ENCODE measurements around the gene C16orf96.

C16orf96 gene

DNA sequence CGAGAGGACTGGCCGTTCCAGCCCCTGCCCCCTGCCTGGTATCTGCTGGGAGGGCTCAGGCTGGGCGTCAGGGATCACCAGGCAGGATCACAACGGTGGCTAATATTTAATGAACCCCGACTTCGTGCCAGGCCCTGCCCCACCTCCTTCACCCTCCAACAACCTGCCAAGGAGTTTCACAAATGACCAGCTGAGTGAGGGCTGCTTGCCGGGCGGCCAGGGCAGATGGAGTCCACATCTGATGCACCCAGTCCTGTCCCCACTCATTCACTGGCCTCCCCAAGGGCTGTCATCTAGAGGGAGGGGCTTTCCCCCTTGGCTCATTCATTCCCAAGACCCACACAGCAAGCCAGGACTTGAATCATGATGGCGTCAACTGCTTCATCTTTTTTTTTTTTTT, 41.0 kb downstream of the C16orf96 start:
- TF ChIP-seq, protein P1, sequence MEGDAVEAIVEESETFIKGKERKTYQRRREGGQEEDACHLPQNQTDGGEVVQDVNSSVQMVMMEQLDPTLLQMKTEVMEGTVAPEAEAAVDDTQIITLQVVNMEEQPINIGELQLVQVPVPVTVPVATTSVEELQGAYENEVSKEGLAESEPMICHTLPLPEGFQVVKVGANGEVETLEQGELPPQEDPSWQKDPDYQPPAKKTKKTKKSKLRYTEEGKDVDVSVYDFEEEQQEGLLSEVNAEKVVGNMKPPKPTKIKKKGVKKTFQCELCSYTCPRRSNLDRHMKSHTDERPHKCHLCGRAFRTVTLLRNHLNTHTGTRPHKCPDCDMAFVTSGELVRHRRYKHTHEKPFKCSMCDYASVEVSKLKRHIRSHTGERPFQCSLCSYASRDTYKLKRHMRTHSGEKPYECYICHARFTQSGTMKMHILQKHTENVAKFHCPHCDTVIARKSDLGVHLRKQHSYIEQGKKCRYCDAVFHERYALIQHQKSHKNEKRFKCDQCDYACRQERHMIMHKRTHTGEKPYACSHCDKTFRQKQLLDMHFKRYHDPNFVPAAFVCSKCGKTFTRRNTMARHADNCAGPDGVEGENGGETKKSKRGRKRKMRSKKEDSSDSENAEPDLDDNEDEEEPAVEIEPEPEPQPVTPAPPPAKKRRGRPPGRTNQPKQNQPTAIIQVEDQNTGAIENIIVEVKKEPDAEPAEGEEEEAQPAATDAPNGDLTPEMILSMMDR (IDR thresholded peaks at IDR 0.05; ENCODE audit: insufficient read depth, low read depth, low read length, missing control alignments): no peak
- no peak for DNase-seq (ENCODE audit: low read depth)
- no peak overlapping the region for H3K4me3 ChIP-seq (ENCODE audit: low read depth, low read length)

DNA sequence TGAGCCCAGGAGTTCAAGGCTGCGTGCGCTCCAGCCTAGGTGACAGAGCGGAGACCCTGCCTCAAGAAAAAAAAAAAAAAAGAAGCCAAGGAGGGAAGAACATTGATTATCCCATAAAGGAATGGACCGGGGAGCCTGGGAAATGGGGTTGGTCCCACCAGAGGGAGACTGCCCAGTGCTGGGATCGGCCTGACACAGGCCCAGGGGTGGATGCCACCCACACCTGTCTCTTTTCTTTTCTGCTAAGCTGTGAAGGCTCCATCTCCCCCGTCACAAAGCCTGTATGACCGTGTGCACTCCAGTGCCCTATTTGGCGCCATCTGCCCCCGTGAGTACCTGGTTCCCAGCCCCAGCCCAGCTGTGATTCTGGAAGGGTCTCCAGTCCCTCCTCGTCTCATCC, 42.9 kb downstream of the C16orf96 start:
- TF ChIP-seq, protein P1 (IDR thresholded peaks at IDR 0.05; ENCODE audit: insufficient read depth, low read depth, low read length, missing control alignments): no peak
- no peak for DNase-seq (ENCODE audit: low read depth)
- H3K4me3 ChIP-seq (ENCODE audit: low read depth, low read length): no peak overlapping the region

DNA sequence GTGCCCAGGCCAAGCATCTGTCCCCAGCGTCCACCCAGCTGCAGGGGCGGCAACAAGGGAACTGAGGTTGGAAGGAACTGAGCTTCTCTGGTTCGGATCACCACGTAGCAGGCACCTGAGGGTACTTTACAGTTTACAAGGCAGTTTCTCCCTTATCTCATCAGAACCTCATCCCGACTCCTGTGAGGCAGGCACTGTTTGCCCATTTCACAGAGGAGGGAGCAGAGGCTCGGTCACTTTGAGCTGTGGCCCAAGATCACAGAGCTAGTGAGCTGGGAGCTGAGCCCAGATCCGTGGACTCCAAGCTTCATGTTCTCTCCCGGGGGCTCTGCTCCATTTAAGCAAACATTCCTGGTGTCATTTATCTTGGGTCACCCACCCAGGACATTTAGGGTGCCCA, 43.4 kb downstream of the C16orf96 start:
- no peak overlapping the region for H3K4me3 ChIP-seq (ENCODE audit: low read depth, low read length)
- no peak for DNase-seq (ENCODE audit: low read depth)
- TF ChIP-seq, protein P1 (IDR thresholded peaks at IDR 0.05; ENCODE audit: insufficient read depth, low read depth, low read length, missing control alignments): no peak

DNA sequence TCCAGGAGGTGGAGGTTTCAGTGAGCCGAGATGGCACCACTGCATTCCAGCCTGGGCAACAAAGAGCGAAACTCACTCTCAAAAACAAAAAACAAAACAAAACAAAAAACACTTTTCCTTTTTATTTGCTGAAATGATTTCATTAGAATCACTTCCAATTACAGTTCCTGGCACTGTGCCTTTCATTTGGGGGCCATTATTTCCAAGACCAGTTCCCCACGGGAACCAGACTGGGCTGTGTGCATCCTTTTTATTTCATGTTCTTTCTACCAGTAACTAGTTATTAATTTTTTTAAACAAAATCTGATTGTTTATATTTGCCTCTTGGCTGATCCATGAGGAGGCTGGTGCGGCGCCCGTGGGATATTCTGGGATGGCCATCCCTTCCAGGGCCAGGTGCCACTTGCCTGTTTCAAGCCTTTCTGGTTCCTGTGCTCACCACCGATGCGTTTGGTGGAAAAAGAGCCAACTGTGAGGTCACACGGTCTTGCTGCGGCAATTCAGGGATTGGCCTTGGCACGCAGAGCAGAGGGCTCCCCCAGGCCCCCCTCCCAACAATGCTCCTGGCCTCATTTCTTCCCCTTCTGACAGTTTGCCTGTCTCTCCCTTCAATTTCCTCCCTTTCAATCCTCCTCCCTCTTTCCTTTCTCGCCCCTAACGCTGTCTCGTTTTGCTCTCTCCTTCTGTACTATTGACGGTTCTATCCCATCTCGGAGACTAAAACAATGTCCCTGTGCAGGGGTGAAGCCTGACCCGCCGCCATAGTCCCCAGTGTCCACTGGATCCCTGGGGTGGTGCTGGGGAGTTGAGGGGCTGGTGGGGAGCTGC, 45.1 kb downstream of the C16orf96 start:
- TF ChIP-seq, protein P1 (IDR thresholded peaks at IDR 0.05; ENCODE audit: insufficient read depth, low read depth, low read length, missing control alignments): no peak
- DNase-seq (ENCODE audit: low read depth): no peak
- H3K4me3 ChIP-seq (ENCODE audit: low read depth, low read length): no peak overlapping the region

DNA sequence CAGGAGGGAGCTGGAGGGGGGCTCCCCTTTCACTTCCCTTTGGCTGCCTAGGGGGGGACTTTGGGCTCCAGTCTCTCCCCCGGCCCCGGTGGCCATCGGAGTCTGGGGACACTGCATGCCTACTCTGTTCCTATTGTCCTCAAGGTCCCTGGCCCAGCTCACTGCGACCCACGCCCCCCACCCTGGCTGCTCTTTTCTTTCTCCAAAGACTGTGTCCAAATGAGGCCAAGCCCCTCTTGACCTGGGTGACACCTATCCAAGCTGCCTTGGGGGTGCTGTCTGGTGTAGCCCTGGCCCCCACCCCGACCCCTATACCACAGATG, 45.7 kb downstream of the C16orf96 start:
- TF ChIP-seq, protein P1 (IDR thresholded peaks at IDR 0.05; ENCODE audit: insufficient read depth, low read depth, low read length, missing control alignments): no peak
- no peak overlapping the region for H3K4me3 ChIP-seq (ENCODE audit: low read depth, low read length)
- no peak for DNase-seq (ENCODE audit: low read depth)

DNA sequence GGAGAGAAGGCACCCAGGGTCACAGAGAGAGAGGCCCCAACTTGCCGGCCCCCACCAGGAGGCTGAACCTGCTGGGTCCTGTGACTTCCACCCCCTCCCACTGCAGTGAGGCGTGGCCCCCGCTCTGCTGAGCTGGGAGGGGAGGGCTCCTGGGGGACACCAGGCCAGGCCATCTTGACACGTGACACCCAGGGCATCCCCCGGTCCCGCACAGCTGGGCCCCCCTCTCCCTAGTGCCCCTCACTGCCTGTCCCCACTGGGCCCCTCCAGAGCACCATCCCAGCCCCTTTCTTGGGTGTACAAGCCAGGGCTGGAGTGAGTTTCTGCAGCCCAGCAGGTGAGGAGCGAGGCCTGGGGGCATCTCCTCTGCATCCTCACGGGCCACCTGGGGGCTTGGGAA, 46.2 kb downstream of the C16orf96 start:
- TF ChIP-seq, protein P1 (IDR thresholded peaks at IDR 0.05; ENCODE audit: insufficient read depth, low read depth, low read length, missing control alignments): no peak
- H3K4me3 ChIP-seq (ENCODE audit: low read depth, low read length): no peak overlapping the region
- DNase-seq (ENCODE audit: low read depth): no peak

DNA sequence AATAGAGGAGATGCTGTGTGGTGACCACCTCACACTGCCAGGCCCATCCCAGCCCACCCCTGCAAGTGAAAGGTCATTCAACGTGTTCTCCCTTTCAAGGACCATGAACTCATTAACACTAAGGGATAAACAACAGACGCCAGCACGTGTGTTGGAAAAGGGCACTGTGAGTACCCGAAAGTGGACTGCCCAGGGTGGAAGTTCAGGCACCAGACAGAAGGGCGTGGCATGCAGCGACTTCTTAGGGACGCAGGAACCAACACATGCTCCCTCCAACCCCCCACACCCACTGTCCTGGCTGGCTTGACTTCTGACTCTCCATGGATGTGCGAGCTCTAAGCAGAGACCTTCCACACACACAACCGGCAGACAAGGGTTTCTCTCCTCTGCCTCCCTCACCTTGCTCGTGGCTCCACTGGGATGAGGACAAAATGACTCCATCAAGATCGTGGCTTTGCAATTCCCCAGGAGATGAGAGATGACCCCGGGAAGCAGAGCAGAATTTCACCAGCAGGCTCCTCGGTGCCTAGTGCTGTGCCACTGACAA, 47.6 kb downstream of the C16orf96 start:
- DNase-seq (ENCODE audit: low read depth): no peak
- TF ChIP-seq, protein P1 (IDR thresholded peaks at IDR 0.05; ENCODE audit: insufficient read depth, low read depth, low read length, missing control alignments): no peak
- no peak overlapping the region for H3K4me3 ChIP-seq (ENCODE audit: low read depth, low read length)
